Measurements from ENCODE around the gene RNF40.
"Not testable (repeated sequence)": the region's sequence is repeated elsewhere in the genome, so short reads cannot be mapped to it uniquely, and the experiment has no call there.

The RNF40 gene

GRCh38 chr16:30785126-30786106 is 23.3 kb downstream of the RNF40 start:
- DNase-seq = no peak

- DNase-seq = no peak
Measured at GRCh38 chr16:30786115-30786935, 24.2 kb downstream of the RNF40 start.

GRCh38 chr16:30786936-30787612 is 25.0 kb downstream of the RNF40 start, which contains the start of gene ZNF629:
ZNF629 (minus strand) TSS chr16:30787205; CDS start chr16:30784482, 2,723 bp downstream.
- peak in 1 of 2 donors; percentile 28 for DNase-seq

- DNase-seq = no peak
Measured at GRCh38 chr16:30787613-30788378, 25.7 kb downstream of the RNF40 start.

GRCh38 chr16:30793508-30794069 is 31.5 kb downstream of the RNF40 start:
- no peak for DNase-seq

GRCh38 chr16:30794634-30795033 is 32.5 kb downstream of the RNF40 start:
- no peak for DNase-seq

GRCh38 chr16:30797670-30798309 is 35.7 kb downstream of the RNF40 start:
- no peak for DNase-seq

- no peak for DNase-seq
Measured at GRCh38 chr16:30802936-30803335, 40.8 kb downstream of the RNF40 start.

GRCh38 chr16:30805056-30805369 is 42.9 kb downstream of the RNF40 start:
- DNase-seq = no peak

GRCh38 chr16:30805370-30806169 is 43.4 kb downstream of the RNF40 start:
- DNase-seq = peak; percentile 49 to 52

- no peak for DNase-seq
Measured at GRCh38 chr16:30808146-30808545, 46.0 kb downstream of the RNF40 start.

- DNase-seq = not testable (repeated sequence)
Measured at GRCh38 chr16:30808890-30809426, 46.8 kb downstream of the RNF40 start.

GRCh38 chr16:30809675-30810074 is 47.6 kb downstream of the RNF40 start:
- not testable (repeated sequence) for DNase-seq

- DNase-seq = no peak
Measured at GRCh38 chr16:30813821-30814189, 51.7 kb downstream of the RNF40 start.

GRCh38 chr16:30816769-30817168 is 54.6 kb downstream of the RNF40 start:
- DNase-seq = no peak

- no peak for DNase-seq
Measured at GRCh38 chr16:30820952-30821421, 58.9 kb downstream of the RNF40 start.

GRCh38 chr16:30821441-30821840 is 59.3 kb downstream of the RNF40 start:
- DNase-seq = not testable (repeated sequence)

GRCh38 chr16:30821891-30822290 is 59.8 kb downstream of the RNF40 start:
- no peak for DNase-seq
